ENCODE measurements around the gene SPANXD. TPM values are rescaled to one million over a fixed set of nuclear protein-coding genes. Genes with fewer than 3 reads are reported as not detected.

The SPANXD gene
- total RNA-seq, 1 donor from 2014 or later = not detected

- no peak overlapping the region for H3K4me3 ChIP-seq (ENCODE audit: low read depth, low read length)
- no peaks in the 10 kb centered on the region for H3K27me3 ChIP-seq (ENCODE audit: control insufficient read depth, insufficient read depth, low read length)
- H3K36me3 ChIP-seq (ENCODE audit: control insufficient read depth, insufficient read depth, low read length) = no peaks in the 10 kb centered on the region
- no peak for TF ChIP-seq CTCF (IDR thresholded peaks at IDR 0.05; ENCODE audit: insufficient read depth, low read length, poor library complexity, severe bottlenecking)
- no peak for DNase-seq (ENCODE audit: low read depth)
Measured at GRCh38 chrX:141714680-141715079, 16.1 kb upstream of the SPANXD start.

GRCh38 chrX:141701072-141701471 lies 2.5 kb upstream of the SPANXD start:
- no peak for TF ChIP-seq CTCF (IDR thresholded peaks at IDR 0.05; ENCODE audit: insufficient read depth, low read length, poor library complexity, severe bottlenecking)
- Histone ChIP-seq H3K36me3 (ENCODE audit: control insufficient read depth, insufficient read depth, low read length) (no peaks in the 10 kb centered on the region), H3K4me3 (ENCODE audit: low read depth, low read length) (no peak overlapping the region), H3K27me3 (ENCODE audit: control insufficient read depth, insufficient read depth, low read length) (no peaks in the 10 kb centered on the region)
- DNase-seq (ENCODE audit: low read depth) = no peak

GRCh38 chrX:141673946-141674345 lies 24.6 kb downstream of the SPANXD start:
- H3K36me3 ChIP-seq (ENCODE audit: control insufficient read depth, insufficient read depth, low read length) = no peaks in the 10 kb centered on the region
- TF ChIP-seq CTCF (IDR thresholded peaks at IDR 0.05; ENCODE audit: insufficient read depth, low read length, poor library complexity, severe bottlenecking) = no peak
- no peak for DNase-seq (ENCODE audit: low read depth)
- H3K4me3 ChIP-seq (ENCODE audit: low read depth, low read length) = no peak overlapping the region
- no peaks in the 10 kb centered on the region for H3K27me3 ChIP-seq (ENCODE audit: control insufficient read depth, insufficient read depth, low read length)

GRCh38 chrX:141669689-141670088 lies 28.9 kb downstream of the SPANXD start:
- H3K4me3 ChIP-seq (ENCODE audit: low read depth, low read length) = no peak overlapping the region
- H3K36me3 ChIP-seq (ENCODE audit: control insufficient read depth, insufficient read depth, low read length) = no peaks in the 10 kb centered on the region
- no peak for TF ChIP-seq CTCF (IDR thresholded peaks at IDR 0.05; ENCODE audit: insufficient read depth, low read length, poor library complexity, severe bottlenecking)
- no peaks in the 10 kb centered on the region for H3K27me3 ChIP-seq (ENCODE audit: control insufficient read depth, insufficient read depth, low read length)
- no peak for DNase-seq (ENCODE audit: low read depth)

- Histone ChIP-seq H3K36me3 (ENCODE audit: control insufficient read depth, insufficient read depth, low read length) (no peaks in the 10 kb centered on the region), H3K27me3 (ENCODE audit: control insufficient read depth, insufficient read depth, low read length) (no peaks in the 10 kb centered on the region), H3K4me3 (ENCODE audit: low read depth, low read length) (no peak overlapping the region)
- DNase-seq (ENCODE audit: low read depth) = no peak
- no peak for TF ChIP-seq CTCF (IDR thresholded peaks at IDR 0.05; ENCODE audit: insufficient read depth, low read length, poor library complexity, severe bottlenecking)
Measured at GRCh38 chrX:141668371-141668770, 30.2 kb downstream of the SPANXD start.

GRCh38 chrX:141662781-141663180 lies 35.8 kb downstream of the SPANXD start:
- TF ChIP-seq CTCF (IDR thresholded peaks at IDR 0.05; ENCODE audit: insufficient read depth, low read length, poor library complexity, severe bottlenecking) = no peak
- no peak for DNase-seq (ENCODE audit: low read depth)
- no peak overlapping the region for H3K4me3 ChIP-seq (ENCODE audit: low read depth, low read length)
- H3K27me3 ChIP-seq (ENCODE audit: control insufficient read depth, insufficient read depth, low read length) = no peaks in the 10 kb centered on the region
- no peaks in the 10 kb centered on the region for H3K36me3 ChIP-seq (ENCODE audit: control insufficient read depth, insufficient read depth, low read length)

All from kidney epithelial cell (primary cell).